HepG2 (cell line): ENCODE results near the gene UVSSA. TPM values are rescaled to one million over a fixed set of nuclear protein-coding genes. Genes with fewer than 3 reads are reported as not detected.
A peak's percentile ranks its signal among the peaks of the same experiment; 100 is the strongest.

ENCODE experiments used
- ADNP ChIP-seq: sonication (generic); formaldehyde crosslinking; IDR thresholded peaks from 2 replicates; pipeline ENCODE4 v1.4.0; 2020; ENCODE audit warnings: missing genetic modification reagents
- ATF4 ChIP-seq, 2 experiments: fragments of 450-650 bp in 1 of 2; sonication (generic) in 1 of 2; formaldehyde crosslinking; IDR thresholded peaks; 2 replicates each; pipeline versions ENCODE4 v1.5.0 to v1.8.0; 2020 to 2022; ENCODE audit warnings: mild to moderate bottlenecking in 1 of 2, missing genetic modification reagents in 1 of 2
- ISL2 ChIP-seq: sonication (generic); formaldehyde crosslinking; IDR thresholded peaks from 2 replicates; pipeline ENCODE4 v1.5.0; 2020; ENCODE audit warnings: missing genetic modification reagents
- KDM1A ChIP-seq: IDR thresholded peaks from 2 replicates; pipeline ENCODE4 v1.6.1; 2016; ENCODE audit warnings: missing compliant biosample characterization
- KLF11 ChIP-seq: IDR thresholded peaks from 2 replicates; pipeline ENCODE4 v1.6.1; 2016; ENCODE audit warnings: missing compliant biosample characterization
- PRDM10 ChIP-seq: sonication (generic); formaldehyde crosslinking; IDR thresholded peaks from 2 replicates; pipeline ENCODE4 v1.4.0; 2020; ENCODE audit warnings: low read depth, missing genetic modification reagents
- TAF15 ChIP-seq: fragments of 200-400 bp; formaldehyde crosslinking; IDR thresholded peaks from one replicate; pipeline ENCODE4 v1.6.1; 2018; ENCODE audit warnings: mild to moderate bottlenecking, low read depth, low read length; ENCODE audit not compliant: poor library complexity, severe bottlenecking
- TERF1 ChIP-seq: sonication (generic); formaldehyde crosslinking; IDR thresholded peaks from 2 replicates; pipeline ENCODE4 v1.8.0; 2022; ENCODE audit warnings: mild to moderate bottlenecking, missing genetic modification reagents, moderate library complexity
- THAP11 ChIP-seq: IDR thresholded peaks from 2 replicates; pipeline ENCODE4 v1.6.1; 2016; ENCODE audit warnings: missing biosample characterization, missing genetic modification reagents
- ZHX1 ChIP-seq: sonication (generic); formaldehyde crosslinking; IDR thresholded peaks from 2 replicates; pipeline ENCODE4 v1.8.1; 2022; ENCODE audit warnings: low read depth, mild to moderate bottlenecking, missing genetic modification reagents
- ZNF33A ChIP-seq: sonication (generic); formaldehyde crosslinking; IDR thresholded peaks from 2 replicates; pipeline ENCODE4 v1.5.1; 2020; ENCODE audit warnings: missing genetic modification reagents, mild to moderate bottlenecking, moderate library complexity, borderline replicate concordance
- ZNF503 ChIP-seq: sonication (generic); formaldehyde crosslinking; IDR thresholded peaks from 2 replicates; pipeline ENCODE4 v1.4.0; 2020; ENCODE audit warnings: missing genetic modification reagents
- ZNF766 ChIP-seq: sonication (generic); formaldehyde crosslinking; IDR thresholded peaks from 2 replicates; pipeline ENCODE4 v1.5.0; 2020; ENCODE audit warnings: missing genetic modification reagents, borderline replicate concordance
- ZXDC ChIP-seq: sonication (generic); formaldehyde crosslinking; IDR thresholded peaks from 2 replicates; pipeline ENCODE4 v1.5.0; 2020; ENCODE audit warnings: mild to moderate bottlenecking, missing genetic modification reagents
- polyA plus RNA-seq, 8 experiments: library from polyadenylated mRNA; depleted of rRNA in 3 of 8; stranded (reverse) in 7 of 8; unstranded in 1 of 8; fragments of >200 nt; fragmentation: Illumina TruSeq in 4 of 8; extraction: Trizol in 4 of 8; gene quantifications; 2 replicates each; pipeline versions ENCODE4 v1.2.1 to v1.2.3, GENCODE V29; 2011 to 2016; ENCODE audit warnings: low read depth in 4 of 8, missing spikeins in 1 of 8, mixed read lengths in 1 of 8; ENCODE audit not compliant: insufficient read depth in 1 of 8
- total RNA-seq, 5 experiments: library from RNA; depleted of rRNA; stranded (reverse); fragments of >200 nt; fragmentation: Illumina TruSeq; extraction: Trizol; gene quantifications; 2 replicates each; pipeline ENCODE4 v1.2.3, GENCODE V29; 2016; ENCODE audit warnings: low read depth in 1 of 5

UVSSA gene
- total and polyA plus RNA-seq, 2 of the 13 experiments (the other 11 are each of a cell fraction or from before 2014, with no cell fraction given): 4.6 to 8.4 TPM

- no peak for TF ChIP-seq ZXDC
- TF ChIP-seq ATF4 (CRISPR knock-in tag; IDR thresholded peaks at IDR 0.05): no peak
- TF ChIP-seq TERF1 (CRISPR knock-in tag): no peak
- peak; percentile 71 for TF ChIP-seq TAF15
- TF ChIP-seq ZNF766 (CRISPR knock-in tag): 0 out of 2 replicates have a peak, but pooled peaks have one; percentile 63
- TF ChIP-seq ISL2: 0 out of 2 replicates have a peak, but pooled peaks have one; percentile 39
- TF ChIP-seq ZNF33A (CRISPR knock-in tag): no peak
- TF ChIP-seq KDM1A (CRISPR knock-in tag): no peak
- 0 out of 2 replicates have a peak, but pooled peaks have one; percentile 28 for TF ChIP-seq ZHX1 (CRISPR knock-in tag)
- no peak for TF ChIP-seq ZNF503 (CRISPR knock-in tag)
- peak; percentile 83 for TF ChIP-seq PRDM10
- no peak for TF ChIP-seq ADNP (CRISPR knock-in tag)
- no peak for TF ChIP-seq KLF11 (CRISPR knock-in tag)
- TF ChIP-seq THAP11 (CRISPR knock-in tag): peak; percentile 70
Measured at GRCh38 chr4:1309261-1310010, 37.6 kb upstream of the UVSSA start (continued).
